ENCODE results near the gene ZMAT5.

ZMAT5 gene

GRCh38 chr22:29766632-29767170, at the start of gene ZMAT5:
ZMAT5 (minus strand) TSS chr22:29767007; CDS start chr22:29748544, 18,463 bp downstream.
- DNase-seq: peak; percentile 89

- no peak for DNase-seq
These were observed 49.7 kb upstream of the ZMAT5 start for GRCh38 chr22:29816539-29816938.

GRCh38 chr22:29816128-29816527, 49.3 kb upstream of the ZMAT5 start:
- no peak for DNase-seq

- no peak for DNase-seq
These were observed 48.8 kb upstream of the ZMAT5 start for GRCh38 chr22:29815580-29815979.

- DNase-seq: no peak
These were observed 47.2 kb upstream of the ZMAT5 start for GRCh38 chr22:29814003-29814402.

- no peak for DNase-seq
These were observed 46.8 kb upstream of the ZMAT5 start for GRCh38 chr22:29813563-29813962.

- no peak for DNase-seq
These were observed 46.3 kb upstream of the ZMAT5 start for GRCh38 chr22:29813126-29813525.

- no peak for DNase-seq
These were observed 44.6 kb upstream of the ZMAT5 start for GRCh38 chr22:29811377-29811776.

- no peak for DNase-seq
These were observed 43.4 kb upstream of the ZMAT5 start for GRCh38 chr22:29810216-29810615.

GRCh38 chr22:29806196-29806595, 39.4 kb upstream of the ZMAT5 start:
- no peak for DNase-seq

- no peak for DNase-seq
These were observed 38.2 kb upstream of the ZMAT5 start for GRCh38 chr22:29804985-29805384.

- DNase-seq: no peak
These were observed 36.4 kb upstream of the ZMAT5 start for GRCh38 chr22:29803190-29803589.

GRCh38 chr22:29801796-29802195, 35.0 kb upstream of the ZMAT5 start:
- DNase-seq: no peak

GRCh38 chr22:29801153-29801552, 34.3 kb upstream of the ZMAT5 start:
- no peak for DNase-seq

- DNase-seq: no peak
These were observed 32.4 kb upstream of the ZMAT5 start for GRCh38 chr22:29799217-29799680.

GRCh38 chr22:29798801-29799200, 32.0 kb upstream of the ZMAT5 start:
- DNase-seq: no peak

- no peak for DNase-seq
These were observed 31.5 kb upstream of the ZMAT5 start for GRCh38 chr22:29798318-29798717.

- DNase-seq: no peak
These were observed 30.5 kb upstream of the ZMAT5 start for GRCh38 chr22:29797351-29797750.

GRCh38 chr22:29795663-29796062, 28.9 kb upstream of the ZMAT5 start:
- DNase-seq: no peak

- no peak for DNase-seq
These were observed 26.6 kb upstream of the ZMAT5 start for GRCh38 chr22:29793396-29793795.

- DNase-seq: no peak
These were observed 23.3 kb upstream of the ZMAT5 start for GRCh38 chr22:29790061-29790460.

GRCh38 chr22:29788339-29789279, 21.8 kb upstream of the ZMAT5 start:
- no peak for DNase-seq

GRCh38 chr22:29787371-29787980, 20.7 kb upstream of the ZMAT5 start:
- DNase-seq: no peak

GRCh38 chr22:29786031-29786430, 19.2 kb upstream of the ZMAT5 start:
- no peak for DNase-seq
